HAP-1 (cell line): Measurements from ENCODE around the gene PUS7L.
A peak's percentile ranks its signal among the peaks of the same experiment; 100 is the strongest.
"Not testable (repeated sequence)": the region's sequence is repeated elsewhere in the genome, so short reads cannot be mapped to it uniquely, and the experiment has no call there.

Experiments used
- DNase-seq, 2 experiments: peaks; one replicate each; pipeline ENCODE4 v3.0.0-alpha.2; 2016 to 2020; ENCODE audit warnings: low spot score in 2 of 2
- H3K27me3 ChIP-seq: fragments of 250-450 bp; sonication (Bioruptor Pico); 2 replicates; pipeline ENCODE4 v1.5.1; 2020; ENCODE audit warnings: low read depth, mild to moderate bottlenecking, moderate library complexity
- H3K36me3 ChIP-seq: fragments of 250-450 bp; sonication (Bioruptor Pico); replicated peaks from 2 replicates; pipeline ENCODE4 v1.5.1; 2020; ENCODE audit warnings: mild to moderate bottlenecking
- H3K4me1 ChIP-seq: fragments of 250-450 bp; sonication (Bioruptor Pico); 2 replicates; pipeline ENCODE4 v1.5.1; 2020; ENCODE audit warnings: mild to moderate bottlenecking
- H3K4me3 ChIP-seq: fragments of 250-450 bp; sonication (Bioruptor Pico); 2 replicates; pipeline ENCODE4 v1.5.1; 2020; ENCODE audit warnings: mild to moderate bottlenecking, moderate library complexity
- H3K9me3 ChIP-seq: fragments of 250-450 bp; sonication (Bioruptor Pico); 2 replicates; pipeline ENCODE4 v1.5.1; 2020; ENCODE audit warnings: mild to moderate bottlenecking, moderate library complexity
- in situ Hi-C: fragments of 300-500 bp; cut with MboI; formaldehyde crosslinking; loops from 3 replicates; pipeline ENCODE4 v1.14.3; 2020; ENCODE audit warnings: low sequenced_read_pairs, inconsistent platforms, mixed read lengths

Gene PUS7L

GRCh38 chr12:43730283-43730682 is 28.3 kb downstream of the PUS7L start:
- Histone ChIP-seq H3K9me3 (no peaks in the 10 kb centered on the region), H3K4me1 (no peaks in the 10 kb centered on the region), H3K27me3 (peaks cover 14% of the 10 kb centered on the region), H3K36me3 (no peaks in the 10 kb centered on the region), H3K4me3 (no peak overlapping the region)
- in situ Hi-C loops, result no loop called here
- DNase-seq, result no peak

- Histone ChIP-seq H3K27me3 (peaks cover 26% of the 10 kb centered on the region), H3K4me1 (peaks cover 3% of the 10 kb centered on the region), H3K36me3 (no peaks in the 10 kb centered on the region), H3K4me3 (no peak overlapping the region), H3K9me3 (no peaks in the 10 kb centered on the region)
- no peak for DNase-seq
- in situ Hi-C loops, result no loop called here
These were observed 29.9 kb downstream of the PUS7L start for GRCh38 chr12:43728698-43729097.

DNA sequence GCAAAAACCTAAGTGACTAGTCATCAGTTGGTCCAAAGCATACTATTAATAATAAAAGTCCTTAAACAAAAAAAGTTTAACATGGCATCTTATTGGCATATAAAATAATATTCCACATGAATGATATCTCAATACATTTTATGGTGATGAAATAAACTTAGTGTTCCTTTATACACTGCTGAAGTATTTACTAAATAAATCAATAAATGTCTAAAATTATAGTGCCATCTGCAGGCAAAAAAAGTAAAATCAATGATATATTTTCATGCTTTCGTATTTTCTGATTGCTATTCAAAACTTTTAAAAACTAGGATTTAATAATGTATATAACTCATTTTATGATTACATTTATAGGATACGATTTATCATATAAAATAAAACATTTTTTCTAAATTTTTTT is 30.5 kb downstream of the PUS7L start:
- DNase-seq, result no peak
- Histone ChIP-seq H3K36me3 (no peaks in the 10 kb centered on the region), H3K27me3 (peaks cover 26% of the 10 kb centered on the region), H3K4me1 (peaks cover 7% of the 10 kb centered on the region), H3K9me3 (no peaks in the 10 kb centered on the region), H3K4me3 (no peak overlapping the region)
- in situ Hi-C loops, result no loop called here

GRCh38 chr12:43723134-43723533 is 35.5 kb downstream of the PUS7L start:
- DNase-seq, result peak in 1 of 2 experiments; percentile 98
- no peaks in the 10 kb centered on the region for H3K36me3 ChIP-seq
- no peak overlapping the region for H3K4me3 ChIP-seq
- in situ Hi-C loops, result no loop called here
- no peaks in the 10 kb centered on the region for H3K9me3 ChIP-seq
- peaks cover 15% of the 10 kb centered on the region for H3K4me1 ChIP-seq
- peaks cover 60% of the 10 kb centered on the region for H3K27me3 ChIP-seq

DNA sequence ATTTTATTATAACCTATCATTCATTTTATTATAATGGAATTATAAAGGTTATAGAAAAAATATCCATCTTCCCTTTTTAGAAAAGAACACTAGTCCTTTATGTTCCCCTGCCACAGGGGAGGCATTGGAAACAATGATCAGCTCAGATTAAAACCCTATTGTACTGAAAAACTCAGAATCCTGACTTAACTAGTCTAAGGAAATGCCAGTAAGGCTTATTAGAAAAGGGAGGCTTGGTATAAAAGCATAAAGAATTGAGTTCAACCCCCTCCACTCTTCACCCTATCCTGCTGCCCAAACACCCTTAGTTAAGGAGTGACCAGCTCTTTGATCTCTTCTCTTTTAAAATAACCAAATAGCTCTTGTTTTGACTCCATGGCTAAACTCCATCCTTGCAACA is 36.0 kb downstream of the PUS7L start:
- H3K36me3 ChIP-seq, result no peaks in the 10 kb centered on the region
- H3K4me3 ChIP-seq, result no peak overlapping the region
- DNase-seq, result peak; percentile 12 to 56
- no peaks in the 10 kb centered on the region for H3K9me3 ChIP-seq
- peaks cover 15% of the 10 kb centered on the region for H3K4me1 ChIP-seq
- in situ Hi-C loops, result no loop called here
- H3K27me3 ChIP-seq, result peaks cover 62% of the 10 kb centered on the region

GRCh38 chr12:43711348-43711747 is 47.2 kb downstream of the PUS7L start:
- Histone ChIP-seq H3K27me3 (peaks cover 64% of the 10 kb centered on the region), H3K9me3 (no peaks in the 10 kb centered on the region), H3K36me3 (no peaks in the 10 kb centered on the region), H3K4me1 (no peaks in the 10 kb centered on the region), H3K4me3 (no peak overlapping the region)
- in situ Hi-C loops, result no loop called here
- no peak for DNase-seq

DNA sequence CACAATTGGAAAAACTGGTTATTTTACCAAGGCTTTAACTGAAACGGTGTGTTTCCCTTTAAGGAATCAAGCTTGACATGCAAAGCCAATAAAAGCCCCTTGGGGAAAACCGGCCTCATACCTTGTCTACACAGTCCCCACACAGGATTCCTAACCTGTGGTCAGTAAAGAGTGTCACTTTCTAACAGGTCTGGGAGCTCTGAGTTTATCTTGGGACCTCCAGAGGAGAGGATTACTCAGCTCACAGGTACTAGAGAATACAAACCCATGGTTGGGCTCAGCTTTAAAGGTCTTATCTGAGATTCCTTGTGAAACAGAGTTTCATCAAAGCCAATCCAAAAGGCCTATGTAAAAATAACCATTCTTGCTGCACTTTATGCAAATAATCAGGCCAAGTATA is 54.8 kb downstream of the PUS7L start:
- H3K9me3 ChIP-seq, in situ Hi-C loops, DNase-seq, H3K36me3 ChIP-seq, H3K4me3 ChIP-seq, H3K4me1 ChIP-seq: not testable (repeated sequence)
- H3K27me3 ChIP-seq, result peaks cover 18% of the 10 kb centered on the region

DNA sequence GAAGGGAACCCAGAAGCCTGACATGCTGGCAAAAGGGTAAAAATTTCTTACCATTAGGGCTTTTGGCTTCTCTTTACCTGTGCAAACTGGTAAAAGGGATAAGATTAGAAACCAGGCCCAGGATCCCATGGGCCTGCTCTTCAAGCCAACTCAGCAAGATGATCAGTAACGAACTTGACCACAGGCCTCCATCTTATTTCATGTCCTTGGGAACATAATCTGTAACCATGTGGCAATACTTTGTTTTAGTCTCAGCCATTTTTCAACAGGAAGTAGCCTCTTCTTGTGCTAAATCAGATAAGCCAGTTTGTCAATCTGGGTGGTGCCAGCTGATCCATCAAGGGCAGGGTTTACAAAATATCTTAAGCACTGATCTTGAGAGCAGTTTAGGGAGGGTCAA is 57.4 kb downstream of the PUS7L start:
- H3K36me3 ChIP-seq, H3K4me3 ChIP-seq, in situ Hi-C loops, DNase-seq, H3K9me3 ChIP-seq, H3K4me1 ChIP-seq: not testable (repeated sequence)
- H3K27me3 ChIP-seq, result peaks cover 23% of the 10 kb centered on the region

- no peaks in the 10 kb centered on the region for H3K9me3 ChIP-seq
These were observed 62.4 kb downstream of the PUS7L start for GRCh38 chr12:43696154-43696553.

GRCh38 chr12:43694879-43695278 is 63.7 kb downstream of the PUS7L start:
- no peaks in the 10 kb centered on the region for H3K36me3 ChIP-seq
- peaks cover 25% of the 10 kb centered on the region for H3K27me3 ChIP-seq
- no peak overlapping the region for H3K4me3 ChIP-seq
- no peak for DNase-seq
- in situ Hi-C loops, result no loop called here
- H3K9me3 ChIP-seq, result 0 out of 2 replicates have a peak, but pooled peaks cover 2% of the 10 kb centered on the region
- H3K4me1 ChIP-seq, result no peaks in the 10 kb centered on the region

More at GRCh38 chr12:43696154-43696553, 62.4 kb downstream of the PUS7L start:
- no peaks in the 10 kb centered on the region for H3K4me1 ChIP-seq
- DNase-seq, result no peak
- no peaks in the 10 kb centered on the region for H3K36me3 ChIP-seq
- peaks cover 22% of the 10 kb centered on the region for H3K27me3 ChIP-seq
- in situ Hi-C loops, result no loop called here
- no peak overlapping the region for H3K4me3 ChIP-seq

GRCh38 chr12:43692064-43692463 is 66.5 kb downstream of the PUS7L start:
- Histone ChIP-seq H3K4me3 (no peak overlapping the region), H3K27me3 (peaks cover 16% of the 10 kb centered on the region), H3K9me3 (0 out of 2 replicates have a peak, but pooled peaks cover 2% of the 10 kb centered on the region), H3K4me1 (no peaks in the 10 kb centered on the region), H3K36me3 (no peaks in the 10 kb centered on the region)
- DNase-seq, result no peak
- in situ Hi-C loops, result no loop called here

DNA sequence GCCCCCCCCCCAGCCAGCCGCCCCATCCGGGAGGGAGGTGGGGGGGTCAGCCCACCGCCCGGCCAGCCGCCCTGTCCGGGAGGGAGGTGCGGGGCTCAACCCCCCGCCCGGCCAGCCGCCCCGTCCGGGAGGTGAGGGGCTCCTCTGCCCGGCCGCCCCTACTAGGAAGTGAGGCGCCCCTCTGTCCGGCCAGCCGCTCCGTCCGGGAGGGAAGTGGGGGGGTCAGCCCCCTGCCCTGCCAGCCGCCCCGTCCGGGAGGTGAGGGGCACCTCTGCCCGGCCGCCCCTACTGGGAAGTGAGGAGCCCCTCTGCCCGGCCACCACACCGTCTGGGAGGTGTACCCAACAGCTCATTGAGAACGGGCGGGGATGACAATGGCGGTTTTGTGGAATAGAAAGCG is 73.1 kb downstream of the PUS7L start:
- H3K27me3 ChIP-seq, result peaks cover 18% of the 10 kb centered on the region
- H3K9me3 ChIP-seq, in situ Hi-C loops: not testable (repeated sequence)

DNA sequence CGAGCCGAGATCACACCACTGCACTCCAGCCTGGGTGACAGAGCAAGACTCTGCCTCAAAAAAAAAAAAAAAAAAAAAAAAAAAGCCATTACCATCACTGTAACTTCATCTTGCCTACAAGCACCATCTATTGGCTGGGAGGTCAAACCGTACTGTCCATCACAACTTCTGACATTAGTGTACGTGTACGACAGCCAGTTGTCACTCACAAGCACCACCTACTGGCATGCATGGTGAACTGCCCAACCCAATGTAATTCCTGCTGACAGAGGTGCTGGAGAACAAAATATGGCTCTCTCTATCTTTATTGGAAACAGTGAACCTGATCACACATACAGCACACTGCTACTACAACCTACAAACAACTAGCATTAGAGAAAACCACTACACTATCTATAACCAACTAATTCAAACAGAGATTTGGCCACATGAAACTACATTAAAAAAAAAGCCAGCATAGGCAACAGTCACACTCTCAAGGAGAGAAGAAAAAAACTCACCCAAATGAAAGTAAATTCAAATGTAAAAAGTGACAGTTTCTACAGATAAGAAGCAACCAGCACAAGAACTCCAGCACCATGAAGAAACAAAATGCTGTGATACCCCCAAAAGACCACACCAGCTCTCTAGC is 82.3 kb downstream of the PUS7L start:
- Histone ChIP-seq H3K27me3 (peaks cover 21% of the 10 kb centered on the region), H3K4me3 (no peak overlapping the region), H3K9me3 (no peaks in the 10 kb centered on the region), H3K4me1 (no peaks in the 10 kb centered on the region), H3K36me3 (no peaks in the 10 kb centered on the region)
- peak; percentile 30 to 57 for DNase-seq
- in situ Hi-C loops, result no loop called here

More for the DNA sequence above, 73.1 kb downstream of the PUS7L start:
- not testable (repeated sequence) for H3K4me1 ChIP-seq, DNase-seq, H3K36me3 ChIP-seq, H3K4me3 ChIP-seq

- H3K9me3 ChIP-seq, result no peaks in the 10 kb centered on the region
- no peaks in the 10 kb centered on the region for H3K36me3 ChIP-seq
- DNase-seq, result no peak
- H3K4me3 ChIP-seq, result no peak overlapping the region
- in situ Hi-C loops, result no loop called here
- H3K4me1 ChIP-seq, result no peaks in the 10 kb centered on the region
- peaks cover 17% of the 10 kb centered on the region for H3K27me3 ChIP-seq
These were observed 83.3 kb downstream of the PUS7L start for GRCh38 chr12:43675048-43675904.
